ENCODE results near the gene C2CD2. TPM values are rescaled to one million over a fixed set of nuclear protein-coding genes. Genes with fewer than 3 reads are reported as not detected.

Gene C2CD2
- 23.8 TPM for total RNA-seq
- long read RNA-seq, full-length matches to known transcripts: 13 of 36 reads
- long read RNA-seq, partial matches to known transcripts: 11 of 36 reads
- long read RNA-seq, other reads (novel, unspliced or antisense): 12 of 36 reads

- Histone ChIP-seq H3K9me3 (no peaks in the 10 kb centered on the region), H3K36me3 (no peaks in the 10 kb centered on the region), H3K27me3 (ENCODE audit: low read depth) (no peaks in the 10 kb centered on the region), H3K27ac (peak within 1 kb of the TSS; percentile 67), H3K4me1 (peaks cover 37% of the 10 kb centered on the region), H3K4me3 (peak within 1 kb of the TSS; percentile 86)
- no peak for TF ChIP-seq CTCF (IDR thresholded peaks at IDR 0.05)
- intact Hi-C loops (cut with DNase I): no loop called here
- ATAC-seq (peak; percentile 88 to 92), DNase-seq (peak; percentile 78)
Observed at GRCh38 chr21:41953831-41954653, at the start of gene C2CD2. C2CD2 (minus strand) TSS chr21:41954018; CDS start chr21:41953648, 370 bp downstream.

- H3K4me1 ChIP-seq: no peaks in the 10 kb centered on the region
- DNase-seq (no peak), ATAC-seq (no peak)
- intact Hi-C loops (cut with DNase I): no loop called here
- H3K27me3 ChIP-seq (ENCODE audit: low read depth): no peaks in the 10 kb centered on the region
- H3K27ac ChIP-seq: no peak overlapping the region
- peaks cover 14% of the 10 kb centered on the region for H3K36me3 ChIP-seq
- H3K9me3 ChIP-seq: no peaks in the 10 kb centered on the region
- TF ChIP-seq CTCF (IDR thresholded peaks at IDR 0.05): no peak
- no peak overlapping the region for H3K4me3 ChIP-seq
Observed at GRCh38 chr21:42003051-42003461, 49.2 kb upstream of the C2CD2 start.

- no peaks in the 10 kb centered on the region for H3K4me1 ChIP-seq
- no peaks in the 10 kb centered on the region for H3K27me3 ChIP-seq (ENCODE audit: low read depth)
- no peaks in the 10 kb centered on the region for H3K9me3 ChIP-seq
- no peak for DNase-seq
- no peak overlapping the region for H3K27ac ChIP-seq
- intact Hi-C loops (cut with DNase I): no loop called here
- H3K36me3 ChIP-seq: peaks cover 14% of the 10 kb centered on the region
- H3K4me3 ChIP-seq: no peak overlapping the region
- ATAC-seq: no peak
- TF ChIP-seq CTCF (IDR thresholded peaks at IDR 0.05): no peak
Observed at GRCh38 chr21:42002421-42002958, 48.7 kb upstream of the C2CD2 start.

GRCh38 chr21:42001781-42002180 lies 48.0 kb upstream of the C2CD2 start:
- H3K4me3 ChIP-seq: no peak overlapping the region
- no peaks in the 10 kb centered on the region for H3K27me3 ChIP-seq (ENCODE audit: low read depth)
- DNase-seq: no peak
- H3K27ac ChIP-seq: no peak overlapping the region
- peaks cover 14% of the 10 kb centered on the region for H3K36me3 ChIP-seq
- intact Hi-C loops (cut with DNase I): no loop called here
- no peaks in the 10 kb centered on the region for H3K4me1 ChIP-seq
- TF ChIP-seq CTCF (IDR thresholded peaks at IDR 0.05): no peak
- H3K9me3 ChIP-seq: no peaks in the 10 kb centered on the region
- no peak for ATAC-seq

GRCh38 chr21:42000908-42001307 lies 47.1 kb upstream of the C2CD2 start:
- no peaks in the 10 kb centered on the region for H3K27me3 ChIP-seq (ENCODE audit: low read depth)
- ATAC-seq: no peak
- intact Hi-C loops (cut with DNase I): no loop called here

More at GRCh38 chr21:42000908-42001307, 47.1 kb upstream of the C2CD2 start:
- Histone ChIP-seq H3K36me3 (peaks cover 14% of the 10 kb centered on the region), H3K27ac (no peak overlapping the region), H3K9me3 (no peaks in the 10 kb centered on the region), H3K4me1 (no peaks in the 10 kb centered on the region), H3K4me3 (no peak overlapping the region)
- TF ChIP-seq CTCF (IDR thresholded peaks at IDR 0.05): no peak
- no peak for DNase-seq
